Measurements from ENCODE around the gene HMGCR.
A peak's percentile ranks its signal among the peaks of the same experiment; 100 is the strongest.

The HMGCR gene

DNA sequence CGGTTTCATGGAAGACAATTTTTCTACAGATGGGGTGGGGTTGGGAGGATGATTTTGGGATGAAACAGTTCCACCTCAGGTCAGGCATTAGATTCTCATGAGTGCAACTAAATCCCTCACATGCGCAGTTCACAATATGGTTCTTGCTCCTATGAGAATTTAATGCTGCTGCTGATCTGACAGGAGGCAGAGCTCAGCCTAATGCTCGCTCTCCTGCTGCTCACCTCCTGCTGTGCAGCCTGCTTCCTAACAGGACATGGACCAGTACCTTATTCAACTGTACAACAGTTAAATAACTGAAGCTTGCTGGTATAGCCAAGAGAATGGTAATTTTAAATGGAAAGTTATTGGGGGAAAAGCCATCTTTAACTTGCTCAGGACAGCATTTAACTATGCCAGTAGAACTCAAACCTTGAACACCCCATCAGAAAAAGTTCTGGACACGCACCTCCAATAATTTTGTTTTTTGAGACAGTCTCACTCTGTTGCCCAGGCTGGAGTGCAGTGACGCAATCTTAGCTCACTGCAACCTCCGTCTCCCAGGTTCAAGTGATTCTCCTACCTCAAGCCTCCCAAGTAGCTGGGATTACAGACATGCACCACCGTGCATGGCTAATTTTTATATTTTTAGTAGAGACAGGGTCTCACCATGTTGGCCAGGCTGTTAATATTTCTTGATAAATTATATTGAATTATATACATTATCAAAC is 27.7 kb downstream of the HMGCR start:
- DNase-seq (ENCODE audit: low read depth), result no peak
- TF ChIP-seq, protein P1, sequence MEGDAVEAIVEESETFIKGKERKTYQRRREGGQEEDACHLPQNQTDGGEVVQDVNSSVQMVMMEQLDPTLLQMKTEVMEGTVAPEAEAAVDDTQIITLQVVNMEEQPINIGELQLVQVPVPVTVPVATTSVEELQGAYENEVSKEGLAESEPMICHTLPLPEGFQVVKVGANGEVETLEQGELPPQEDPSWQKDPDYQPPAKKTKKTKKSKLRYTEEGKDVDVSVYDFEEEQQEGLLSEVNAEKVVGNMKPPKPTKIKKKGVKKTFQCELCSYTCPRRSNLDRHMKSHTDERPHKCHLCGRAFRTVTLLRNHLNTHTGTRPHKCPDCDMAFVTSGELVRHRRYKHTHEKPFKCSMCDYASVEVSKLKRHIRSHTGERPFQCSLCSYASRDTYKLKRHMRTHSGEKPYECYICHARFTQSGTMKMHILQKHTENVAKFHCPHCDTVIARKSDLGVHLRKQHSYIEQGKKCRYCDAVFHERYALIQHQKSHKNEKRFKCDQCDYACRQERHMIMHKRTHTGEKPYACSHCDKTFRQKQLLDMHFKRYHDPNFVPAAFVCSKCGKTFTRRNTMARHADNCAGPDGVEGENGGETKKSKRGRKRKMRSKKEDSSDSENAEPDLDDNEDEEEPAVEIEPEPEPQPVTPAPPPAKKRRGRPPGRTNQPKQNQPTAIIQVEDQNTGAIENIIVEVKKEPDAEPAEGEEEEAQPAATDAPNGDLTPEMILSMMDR (IDR thresholded peaks at IDR 0.05; ENCODE audit: low read length, missing control alignments), result no peak
- no peak overlapping the region for H3K4me3 ChIP-seq (replicated peaks; ENCODE audit: low read depth, low read length)

DNA sequence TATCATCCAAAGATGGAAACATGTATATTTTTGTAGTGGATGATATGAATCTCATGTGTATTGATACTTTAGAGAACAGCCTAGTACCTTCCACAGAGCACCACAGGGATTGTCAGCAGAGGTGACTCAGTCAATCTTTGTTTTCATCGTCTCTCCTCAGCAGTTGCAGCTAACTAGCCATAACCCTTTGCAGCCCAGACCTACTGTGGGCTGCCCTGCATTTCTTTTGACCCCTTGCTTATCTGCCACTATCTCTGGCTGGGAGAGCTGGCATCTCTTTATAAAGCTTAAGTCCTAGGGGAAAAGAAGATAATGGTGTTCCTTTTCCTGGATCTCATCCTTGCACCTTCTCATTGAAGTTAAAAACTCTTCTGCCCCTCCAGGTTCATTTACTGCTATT is 28.7 kb downstream of the HMGCR start:
- no peak for DNase-seq (ENCODE audit: low read depth)
- no peak overlapping the region for H3K4me3 ChIP-seq (replicated peaks; ENCODE audit: low read depth, low read length)
- TF ChIP-seq, protein P1 (IDR thresholded peaks at IDR 0.05; ENCODE audit: low read length, missing control alignments), result no peak

DNA sequence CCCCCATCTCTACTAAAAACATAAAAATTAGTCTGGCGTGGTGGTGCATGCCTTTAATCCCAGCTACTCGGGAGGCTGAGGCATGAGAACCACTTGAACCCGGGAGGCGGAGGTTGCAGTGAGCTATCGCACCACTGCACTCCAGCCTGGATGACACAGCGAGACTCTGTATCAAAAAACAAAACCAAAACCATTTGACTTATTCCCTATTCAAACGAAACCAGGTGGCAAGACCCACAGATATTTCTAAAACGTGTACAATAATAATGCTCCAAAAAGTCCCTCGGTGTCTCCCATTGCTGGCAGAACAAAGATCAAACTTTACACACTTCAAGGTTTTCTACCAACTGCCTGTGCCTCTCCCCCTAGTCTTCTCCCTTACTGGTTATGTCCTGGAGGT is 29.8 kb downstream of the HMGCR start:
- H3K4me3 ChIP-seq (replicated peaks; ENCODE audit: low read depth, low read length), result no peak overlapping the region
- no peak for DNase-seq (ENCODE audit: low read depth)
- TF ChIP-seq, protein P1 (IDR thresholded peaks at IDR 0.05; ENCODE audit: low read length, missing control alignments), result no peak

DNA sequence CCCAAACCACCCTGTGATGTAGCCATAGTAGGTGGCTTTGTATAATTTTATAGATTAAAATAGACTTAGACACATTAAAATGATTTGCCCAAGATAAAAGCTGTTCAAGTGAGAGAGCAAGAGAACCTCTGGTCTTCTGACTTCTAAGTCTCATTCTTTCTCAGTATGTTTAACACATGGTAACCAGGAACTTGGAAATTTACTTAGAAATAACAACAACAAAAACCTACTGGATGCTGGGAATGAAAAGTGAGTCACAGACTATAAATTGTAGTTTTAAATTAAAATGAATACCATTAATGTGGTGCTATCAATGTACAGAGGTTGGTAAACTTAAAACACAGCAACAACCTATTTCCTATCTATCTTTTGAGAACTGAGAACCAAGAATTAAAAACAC is 30.4 kb downstream of the HMGCR start:
- TF ChIP-seq, protein P1 (IDR thresholded peaks at IDR 0.05; ENCODE audit: low read length, missing control alignments), result no peak
- no peak for DNase-seq (ENCODE audit: low read depth)
- H3K4me3 ChIP-seq (replicated peaks; ENCODE audit: low read depth, low read length), result no peak overlapping the region

DNA sequence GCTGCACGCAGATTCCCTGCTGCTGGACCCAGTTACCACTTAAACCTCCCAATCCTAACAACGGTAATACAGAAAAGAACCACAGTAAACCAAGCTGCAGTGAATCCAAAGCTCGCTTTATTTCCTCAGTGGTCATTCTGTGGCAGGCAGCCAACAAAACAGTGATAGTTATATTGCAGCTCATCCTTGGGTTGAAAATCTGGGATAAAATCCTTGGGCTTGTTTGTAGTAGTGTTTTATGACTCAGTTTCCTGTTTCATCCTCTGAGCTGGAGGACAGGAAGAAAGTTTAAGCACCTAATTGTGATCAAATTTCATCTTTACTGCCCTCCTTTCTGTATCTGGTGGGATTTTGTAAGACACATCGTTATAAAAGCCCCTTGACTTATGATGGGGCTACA is 31.4 kb downstream of the HMGCR start:
- TF ChIP-seq, protein P1 (IDR thresholded peaks at IDR 0.05; ENCODE audit: low read length, missing control alignments), result no peak
- no peak overlapping the region for H3K4me3 ChIP-seq (replicated peaks; ENCODE audit: low read depth, low read length)
- peak; percentile 61 for DNase-seq (ENCODE audit: low read depth)

DNA sequence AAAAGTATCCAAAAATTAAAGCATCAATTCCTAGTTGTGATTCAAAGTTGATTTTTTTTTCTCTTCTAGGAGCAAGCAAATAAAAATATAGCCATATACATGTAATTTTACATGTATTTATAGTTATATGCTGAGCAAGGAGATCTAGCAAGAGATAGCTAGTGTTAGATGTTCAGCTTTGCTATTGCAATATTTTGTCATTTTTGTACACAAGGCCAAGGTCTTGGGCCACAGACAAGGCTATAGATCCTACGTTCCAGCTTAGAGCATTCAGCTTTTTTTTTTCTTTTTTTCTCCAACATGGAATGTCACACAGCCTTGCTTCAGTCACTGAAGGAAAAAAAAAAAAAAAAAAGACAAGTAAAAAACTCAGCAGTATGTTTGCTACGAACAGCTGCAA is 36.8 kb downstream of the HMGCR start:
- H3K4me3 ChIP-seq (replicated peaks; ENCODE audit: low read depth, low read length), result no peak overlapping the region
- TF ChIP-seq, protein P1 (IDR thresholded peaks at IDR 0.05; ENCODE audit: low read length, missing control alignments), result no peak
- DNase-seq (ENCODE audit: low read depth), result no peak

DNA sequence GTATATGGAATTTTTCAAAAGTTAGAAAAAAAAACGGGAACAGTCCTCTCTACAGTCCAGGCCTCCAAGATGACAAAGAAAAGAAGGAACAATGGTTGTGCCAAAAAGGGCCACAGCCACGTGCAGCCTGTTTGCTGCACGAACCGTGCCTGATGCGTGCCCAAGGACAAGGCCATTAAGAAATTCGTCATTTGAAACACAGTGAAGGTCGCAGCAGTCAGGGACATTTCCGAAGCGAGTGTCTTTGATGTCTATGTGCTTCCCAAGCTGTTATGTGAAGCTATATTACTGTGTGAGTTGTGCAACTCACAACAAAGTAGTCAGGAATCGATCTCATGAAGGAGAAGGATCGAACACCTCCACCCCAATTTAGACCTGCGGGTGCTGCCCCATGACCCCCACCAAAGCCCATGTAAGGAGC is 37.4 kb downstream of the HMGCR start:
- TF ChIP-seq, protein P1 (IDR thresholded peaks at IDR 0.05; ENCODE audit: low read length, missing control alignments), result no peak
- no peak for DNase-seq (ENCODE audit: low read depth)
- H3K4me3 ChIP-seq (replicated peaks; ENCODE audit: low read depth, low read length), result no peak overlapping the region

Data from fibroblast of pulmonary artery (primary cell).